ENCODE measurements around the gene CDC42BPA. TPM values are rescaled to one million over a fixed set of nuclear protein-coding genes. Genes with fewer than 3 reads are reported as not detected.

The CDC42BPA gene
- total RNA-seq, 1 donor from 2014 or later = 42.7 TPM

DNA sequence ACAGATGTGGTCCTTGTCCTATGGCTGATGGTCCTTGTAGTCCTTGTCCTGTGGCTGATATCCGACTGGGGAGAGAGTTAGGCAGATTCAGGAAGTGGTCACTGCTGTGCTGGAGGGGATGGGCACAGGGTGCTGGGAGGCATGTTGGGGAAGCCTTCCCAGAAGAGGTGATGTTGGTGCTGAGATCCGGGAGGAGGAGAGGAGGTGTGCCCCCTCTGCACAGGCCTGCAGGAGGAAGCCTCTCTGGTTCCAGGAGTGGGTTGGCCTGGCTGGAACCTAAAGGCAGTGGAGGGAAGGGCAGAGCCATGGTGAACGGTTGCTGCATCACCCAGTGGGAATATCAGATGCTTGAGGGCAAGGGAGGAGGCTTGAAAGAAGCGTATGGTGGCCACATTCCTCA, 363.5 kb downstream of the CDC42BPA start:
- Histone ChIP-seq H3K36me3 (no peaks in the 10 kb centered on the region), H3K27ac (no peak overlapping the region), H3K4me1 (peaks cover 4% of the 10 kb centered on the region), H3K27me3 (no peaks in the 10 kb centered on the region), H3K4me3 (no peak overlapping the region), H3K9me3 (no peaks in the 10 kb centered on the region)
- TF ChIP-seq POLR2A (IDR thresholded peaks at IDR 0.05) = no peak
- TF ChIP-seq, protein P1, sequence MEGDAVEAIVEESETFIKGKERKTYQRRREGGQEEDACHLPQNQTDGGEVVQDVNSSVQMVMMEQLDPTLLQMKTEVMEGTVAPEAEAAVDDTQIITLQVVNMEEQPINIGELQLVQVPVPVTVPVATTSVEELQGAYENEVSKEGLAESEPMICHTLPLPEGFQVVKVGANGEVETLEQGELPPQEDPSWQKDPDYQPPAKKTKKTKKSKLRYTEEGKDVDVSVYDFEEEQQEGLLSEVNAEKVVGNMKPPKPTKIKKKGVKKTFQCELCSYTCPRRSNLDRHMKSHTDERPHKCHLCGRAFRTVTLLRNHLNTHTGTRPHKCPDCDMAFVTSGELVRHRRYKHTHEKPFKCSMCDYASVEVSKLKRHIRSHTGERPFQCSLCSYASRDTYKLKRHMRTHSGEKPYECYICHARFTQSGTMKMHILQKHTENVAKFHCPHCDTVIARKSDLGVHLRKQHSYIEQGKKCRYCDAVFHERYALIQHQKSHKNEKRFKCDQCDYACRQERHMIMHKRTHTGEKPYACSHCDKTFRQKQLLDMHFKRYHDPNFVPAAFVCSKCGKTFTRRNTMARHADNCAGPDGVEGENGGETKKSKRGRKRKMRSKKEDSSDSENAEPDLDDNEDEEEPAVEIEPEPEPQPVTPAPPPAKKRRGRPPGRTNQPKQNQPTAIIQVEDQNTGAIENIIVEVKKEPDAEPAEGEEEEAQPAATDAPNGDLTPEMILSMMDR (IDR thresholded peaks at IDR 0.05) = no peak
- TF ChIP-seq POLR2AphosphoS5 (IDR thresholded peaks at IDR 0.05; ENCODE audit: insufficient read depth in 1 of 2, low read depth in 1 of 2) = no peak
- no peak for DNase-seq (ENCODE audit: extremely low spot score in 2 of 2)
- intact Hi-C loops (cut with DNase I) = no loop called here

DNA sequence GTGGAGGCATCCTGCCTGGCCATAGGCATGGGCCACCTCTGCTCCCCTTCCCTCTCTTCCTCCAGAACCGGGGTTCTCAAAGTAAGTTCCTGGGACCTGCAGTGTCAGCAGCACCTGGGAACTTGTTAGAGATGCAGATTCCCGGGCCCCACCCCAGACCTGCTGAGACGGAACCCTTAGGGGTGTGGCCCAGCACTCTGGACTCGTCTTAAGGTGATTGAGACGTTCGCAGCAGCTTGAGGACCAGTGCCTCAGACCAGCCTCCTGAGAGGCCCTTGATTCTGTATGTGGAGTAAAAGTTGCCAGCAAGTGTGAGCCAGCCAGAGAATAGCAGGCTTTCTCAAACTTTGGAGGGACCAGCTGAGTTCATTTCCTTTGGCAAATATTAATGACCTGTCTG, 364.0 kb downstream of the CDC42BPA start:
- Histone ChIP-seq H3K36me3 (no peaks in the 10 kb centered on the region), H3K4me1 (peaks cover 7% of the 10 kb centered on the region), H3K27me3 (no peaks in the 10 kb centered on the region), H3K27ac (no peak overlapping the region), H3K4me3 (no peak overlapping the region), H3K9me3 (no peaks in the 10 kb centered on the region)
- intact Hi-C loops (cut with DNase I) = no loop called here
- TF ChIP-seq POLR2AphosphoS5 (IDR thresholded peaks at IDR 0.05; ENCODE audit: insufficient read depth in 1 of 2, low read depth in 1 of 2) (no peak), POLR2A (IDR thresholded peaks at IDR 0.05) (no peak)
- TF ChIP-seq, protein P1 (IDR thresholded peaks at IDR 0.05) = no peak
- no peak for DNase-seq (ENCODE audit: extremely low spot score in 2 of 2)

DNA sequence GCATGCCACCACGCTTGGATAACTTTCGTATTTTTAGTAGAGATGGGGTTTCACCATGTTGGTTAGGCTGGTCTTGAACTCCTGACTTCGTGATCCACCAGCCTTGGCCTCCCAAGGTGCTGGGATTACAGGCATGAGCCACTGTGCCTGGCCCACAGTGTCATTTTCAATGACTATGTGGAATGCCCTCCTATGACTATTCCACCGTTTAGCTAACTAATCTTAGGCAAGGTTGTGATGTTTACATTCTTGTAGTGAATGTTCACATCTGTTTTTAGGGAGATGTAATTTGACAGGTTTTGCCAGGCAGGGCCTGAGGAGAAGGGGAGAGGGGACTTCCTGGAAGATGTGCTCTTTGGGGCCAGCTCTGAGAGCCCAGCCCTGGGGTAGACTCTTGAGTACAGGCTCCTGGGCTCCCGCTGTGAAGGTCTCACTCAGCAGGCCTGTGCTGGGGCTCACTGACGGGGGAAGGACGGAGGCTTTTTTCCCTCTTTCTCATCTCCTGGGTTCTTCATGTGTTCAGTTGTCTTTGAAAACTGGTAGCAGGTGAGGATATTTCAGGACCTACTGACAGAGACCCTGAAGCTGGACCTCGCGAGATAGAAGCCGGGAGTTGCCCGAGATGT, 365.0 kb downstream of the CDC42BPA start:
- peaks cover 7% of the 10 kb centered on the region for H3K4me1 ChIP-seq
- no peaks in the 10 kb centered on the region for H3K9me3 ChIP-seq
- intact Hi-C loops (cut with DNase I) = no loop called here
- no peak overlapping the region for H3K4me3 ChIP-seq
- no peak for DNase-seq (ENCODE audit: extremely low spot score in 2 of 2)
- no peaks in the 10 kb centered on the region for H3K36me3 ChIP-seq
- no peaks in the 10 kb centered on the region for H3K27me3 ChIP-seq
- H3K27ac ChIP-seq = no peak overlapping the region
- TF ChIP-seq POLR2AphosphoS5 (IDR thresholded peaks at IDR 0.05; ENCODE audit: insufficient read depth in 1 of 2, low read depth in 1 of 2) (no peak), POLR2A (IDR thresholded peaks at IDR 0.05) (no peak)
- TF ChIP-seq, protein P1 (IDR thresholded peaks at IDR 0.05) = no peak

DNA sequence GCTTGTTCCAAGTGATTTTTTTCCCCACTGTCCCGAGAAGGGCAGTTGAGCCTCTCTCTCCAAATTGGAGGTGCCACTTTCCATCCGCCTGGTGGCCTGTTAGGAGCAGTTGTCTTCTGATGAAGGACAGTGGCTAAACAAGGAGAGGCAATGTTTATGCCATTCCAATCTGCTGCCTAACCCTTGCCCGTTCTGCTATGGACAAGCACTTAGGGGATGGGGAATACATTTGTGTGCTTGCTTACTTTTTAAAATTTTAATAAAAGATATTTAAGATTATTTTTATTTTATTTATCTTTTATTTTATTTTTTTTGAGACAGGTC, 366.2 kb downstream of the CDC42BPA start:
- Histone ChIP-seq H3K4me3 (no peak overlapping the region), H3K27ac (no peak overlapping the region), H3K9me3 (no peaks in the 10 kb centered on the region), H3K27me3 (no peaks in the 10 kb centered on the region), H3K4me1 (peaks cover 8% of the 10 kb centered on the region), H3K36me3 (no peaks in the 10 kb centered on the region)
- no peak for TF ChIP-seq POLR2AphosphoS5 (IDR thresholded peaks at IDR 0.05; ENCODE audit: insufficient read depth in 1 of 2, low read depth in 1 of 2)
- TF ChIP-seq, protein P1 (IDR thresholded peaks at IDR 0.05) = no peak
- no peak for TF ChIP-seq POLR2A (IDR thresholded peaks at IDR 0.05)
- intact Hi-C loops (cut with DNase I) = no loop called here
- no peak for DNase-seq (ENCODE audit: extremely low spot score in 2 of 2)

DNA sequence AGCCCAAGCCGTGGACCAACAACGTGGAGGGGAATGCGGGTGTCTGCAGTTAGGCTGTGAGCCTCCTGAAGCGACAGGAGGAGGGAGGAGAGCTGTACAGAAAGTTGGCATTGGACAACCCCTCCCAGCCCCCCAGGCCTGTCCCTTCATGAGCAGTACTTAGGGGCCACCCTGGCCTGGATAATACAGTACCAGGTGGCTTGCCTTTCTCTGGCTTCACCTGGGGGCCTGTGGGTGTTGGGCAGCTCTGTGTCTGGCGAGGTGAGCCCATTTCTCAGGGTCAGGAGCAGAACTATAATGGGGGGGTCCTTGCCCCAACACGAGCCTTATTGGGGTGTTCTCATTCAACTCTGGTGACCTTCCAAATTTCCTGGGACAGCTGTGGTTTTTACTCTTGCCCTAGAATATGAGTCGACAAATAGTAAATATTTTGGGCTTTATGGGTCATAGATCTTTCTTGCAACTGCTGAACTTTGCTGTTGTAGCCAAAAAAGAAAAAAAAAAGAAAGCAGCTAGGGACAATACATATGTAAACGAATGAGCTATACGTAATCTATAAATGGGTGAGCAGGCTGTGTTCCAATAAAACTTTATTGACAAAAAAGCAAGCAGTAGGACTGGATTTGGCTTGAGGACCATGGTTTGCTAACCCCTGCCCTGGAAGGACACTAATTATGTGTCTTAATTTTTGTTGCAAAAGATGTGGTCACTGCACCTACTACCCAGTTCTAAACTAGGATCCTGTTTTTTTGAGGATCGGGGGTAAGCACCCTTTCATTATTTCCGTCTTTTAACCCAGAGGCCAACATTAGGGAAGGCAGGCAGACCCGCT, 366.8 kb downstream of the CDC42BPA start:
- peak in 1 of 2 donors; percentile 65 for DNase-seq (ENCODE audit: extremely low spot score in 2 of 2)

More for the DNA sequence above, 366.8 kb downstream of the CDC42BPA start:
- intact Hi-C loops (cut with DNase I) = no loop called here
- no peak overlapping the region for H3K27ac ChIP-seq
- H3K27me3 ChIP-seq = no peaks in the 10 kb centered on the region
- H3K4me3 ChIP-seq = no peak overlapping the region
- TF ChIP-seq POLR2AphosphoS5 (IDR thresholded peaks at IDR 0.05; ENCODE audit: insufficient read depth in 1 of 2, low read depth in 1 of 2) (no peak), POLR2A (IDR thresholded peaks at IDR 0.05) (no peak)
- TF ChIP-seq, protein P1 (IDR thresholded peaks at IDR 0.05) = no peak
- peaks cover 13% of the 10 kb centered on the region for H3K4me1 ChIP-seq
- no peaks in the 10 kb centered on the region for H3K36me3 ChIP-seq
- no peaks in the 10 kb centered on the region for H3K9me3 ChIP-seq
